RPMI7951 (cell line): ENCODE results near the gene PRIM2. TPM values are rescaled to one million over a fixed set of nuclear protein-coding genes. Genes with fewer than 3 reads are reported as not detected.
"Not testable (repeated sequence)": the region's sequence is repeated elsewhere in the genome, so short reads cannot be mapped to it uniquely, and the experiment has no call there.

Experiments
- DNase-seq: peaks from one replicate; pipeline ENCODE4 v3.0.0-alpha.2; 2012; ENCODE audit warnings: low read depth
- total RNA-seq: library from RNA; depleted of rRNA; stranded (reverse); fragments of >200 nt; shearing (Covaris generic); gene quantifications from 2 replicates; pipeline ENCODE4 v1.2.3, GENCODE V29; 2014; rRNA removed

The PRIM2 gene
- total RNA-seq, 1 experiment from 2014 or later, result 60.8 TPM

DNA sequence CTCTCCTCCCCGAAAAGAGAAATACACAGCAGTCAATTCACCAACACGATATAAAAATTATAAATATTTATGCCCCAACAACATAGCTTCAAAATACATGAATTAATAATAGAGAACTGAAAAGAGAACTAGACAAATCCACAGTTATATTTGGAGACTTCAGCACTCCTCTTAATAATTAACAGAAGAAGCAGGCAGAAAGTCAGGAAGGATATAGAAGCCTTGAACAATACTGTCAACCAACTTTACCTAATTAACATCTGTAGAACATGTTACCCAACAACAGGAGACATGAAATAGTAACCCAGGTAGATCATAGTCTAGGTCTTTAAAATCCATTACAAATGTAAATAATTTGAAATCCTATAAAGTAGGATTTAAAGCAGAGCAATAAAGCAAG lies 293.2 kb downstream of the PRIM2 start:
- DNase-seq, result not testable (repeated sequence)

DNA sequence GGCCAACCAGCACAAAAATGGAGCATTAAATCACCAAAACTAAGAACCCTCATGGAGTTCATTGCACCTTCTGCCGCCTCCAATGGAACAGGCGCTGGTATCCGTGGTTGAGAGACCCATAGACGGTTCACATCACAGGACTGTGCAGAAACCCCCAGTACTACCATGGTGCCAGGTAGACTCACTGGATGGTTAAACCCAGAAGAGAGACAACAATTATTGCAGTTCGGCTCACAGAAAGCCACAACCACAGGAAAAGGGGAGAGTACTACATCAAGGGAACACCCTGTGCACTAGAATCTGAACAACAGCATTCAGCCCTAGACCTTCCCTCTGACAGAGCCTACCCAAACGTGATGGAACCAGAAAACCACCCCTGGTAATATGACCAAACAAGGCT lies 301.5 kb downstream of the PRIM2 start:
- not testable (repeated sequence) for DNase-seq

DNA sequence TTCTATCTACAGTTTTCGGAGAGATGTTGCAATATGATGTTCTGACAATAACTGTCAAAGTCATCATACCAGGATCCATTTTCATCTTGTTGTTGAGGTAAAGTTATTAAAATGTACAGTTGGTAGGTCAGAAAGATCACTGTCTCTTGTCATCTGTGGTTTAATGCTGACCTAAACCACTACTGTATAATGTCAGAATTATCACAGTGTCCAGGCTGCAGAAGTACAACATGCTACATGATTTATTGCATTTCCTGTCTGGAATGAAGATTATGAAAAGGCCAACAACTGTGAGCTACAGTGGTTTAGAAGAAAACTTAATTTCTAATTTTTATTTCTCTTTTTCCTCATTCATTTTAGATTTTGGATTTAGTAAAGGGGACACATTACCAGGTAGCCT lies 314.3 kb downstream of the PRIM2 start:
- DNase-seq, result not testable (repeated sequence)

DNA sequence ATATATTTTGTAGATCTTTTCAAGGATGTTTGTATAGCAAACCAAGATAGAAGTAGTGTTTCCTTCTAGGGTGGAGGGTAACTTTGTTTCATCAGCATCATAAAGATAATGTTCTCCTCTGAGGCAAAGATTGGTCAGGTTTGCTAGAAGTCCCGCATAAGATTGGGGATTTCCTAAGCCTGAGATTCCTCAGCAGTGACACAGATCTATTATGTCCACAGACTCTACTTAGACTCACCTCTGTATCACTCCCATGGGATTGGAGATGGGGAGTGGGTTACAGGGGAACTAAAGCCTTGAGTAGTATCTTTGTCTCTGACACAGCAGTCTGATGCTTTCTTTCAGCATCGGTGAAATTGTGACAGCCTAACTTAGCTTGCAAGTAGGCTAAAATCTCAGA lies 341.1 kb downstream of the PRIM2 start:
- not testable (repeated sequence) for DNase-seq

DNA sequence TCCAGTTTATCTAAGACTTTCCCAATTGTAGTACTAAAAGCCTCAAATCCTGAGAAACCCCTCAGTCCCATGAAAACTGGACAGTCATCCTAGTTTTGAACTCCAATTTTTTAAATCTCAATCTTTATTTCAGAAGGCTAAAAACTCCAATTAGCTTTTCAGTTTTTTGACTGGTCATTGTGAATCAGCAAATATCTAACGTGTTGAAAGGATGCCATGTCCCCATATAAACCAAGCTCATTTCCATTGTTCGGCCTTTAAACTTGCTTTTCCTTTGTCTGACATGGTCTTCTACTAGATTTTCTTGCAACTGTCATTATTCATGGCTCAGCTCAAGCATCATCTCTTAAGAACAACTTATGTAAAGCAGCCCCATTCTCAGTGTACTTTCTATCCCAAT lies 342.4 kb downstream of the PRIM2 start:
- not testable (repeated sequence) for DNase-seq

DNA sequence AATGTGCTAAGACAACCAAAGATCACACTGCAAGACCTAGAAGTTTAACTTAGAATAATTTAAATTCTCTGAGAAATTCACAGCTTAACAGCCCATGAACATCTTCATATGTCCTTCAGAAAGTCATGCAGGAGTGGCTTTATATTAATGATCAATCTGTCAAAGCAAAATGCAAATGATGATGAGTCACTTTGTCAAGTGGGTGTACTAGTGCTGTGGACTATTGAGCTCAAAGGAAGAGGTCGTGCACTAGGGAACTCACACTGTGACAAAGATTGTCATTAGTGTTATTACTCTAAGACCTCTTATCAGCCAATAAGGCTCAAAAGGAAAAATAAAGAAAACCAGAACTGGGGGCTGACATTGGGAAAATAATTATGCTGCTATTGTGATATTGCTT lies 343.5 kb downstream of the PRIM2 start:
- DNase-seq, result not testable (repeated sequence)

DNA sequence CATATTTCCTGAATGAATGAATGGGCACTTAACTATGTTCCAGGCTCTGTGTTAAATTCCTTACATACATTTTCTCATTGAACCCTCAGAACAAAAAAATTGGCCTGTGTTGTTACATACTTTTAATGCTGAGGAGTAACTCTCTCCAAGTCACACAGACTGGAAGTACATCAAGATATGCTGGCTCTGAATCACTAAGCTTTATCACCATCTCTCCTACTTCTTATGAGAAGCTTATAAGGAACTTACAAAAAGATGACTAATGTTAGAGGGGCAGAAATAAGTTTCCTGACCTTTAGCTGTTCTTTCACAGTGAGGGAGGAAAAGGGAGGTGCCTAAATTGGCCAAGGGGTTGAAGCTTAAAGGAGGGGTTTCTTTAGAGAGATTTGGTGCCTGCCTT lies 350.7 kb downstream of the PRIM2 start:
- DNase-seq, result not testable (repeated sequence)

DNA sequence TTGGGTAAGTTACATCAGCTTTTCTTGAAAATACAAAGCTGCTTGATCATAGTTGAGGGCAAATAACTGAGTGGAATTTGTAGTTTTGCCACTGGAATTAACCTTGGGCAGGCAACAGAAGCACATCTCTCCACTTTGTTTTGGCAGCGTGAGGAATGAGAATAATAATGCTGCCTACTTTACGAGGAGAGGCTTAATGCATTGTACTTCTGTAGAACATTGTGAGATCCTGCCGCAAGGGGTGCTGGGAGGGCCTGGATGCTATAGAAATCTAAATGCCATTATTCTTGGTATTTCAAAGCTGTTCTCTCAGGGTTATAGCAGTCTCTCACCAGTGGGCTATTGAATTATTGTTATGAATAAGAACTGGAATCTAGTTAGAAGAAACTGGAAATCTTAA lies 353.8 kb downstream of the PRIM2 start:
- not testable (repeated sequence) for DNase-seq

DNA sequence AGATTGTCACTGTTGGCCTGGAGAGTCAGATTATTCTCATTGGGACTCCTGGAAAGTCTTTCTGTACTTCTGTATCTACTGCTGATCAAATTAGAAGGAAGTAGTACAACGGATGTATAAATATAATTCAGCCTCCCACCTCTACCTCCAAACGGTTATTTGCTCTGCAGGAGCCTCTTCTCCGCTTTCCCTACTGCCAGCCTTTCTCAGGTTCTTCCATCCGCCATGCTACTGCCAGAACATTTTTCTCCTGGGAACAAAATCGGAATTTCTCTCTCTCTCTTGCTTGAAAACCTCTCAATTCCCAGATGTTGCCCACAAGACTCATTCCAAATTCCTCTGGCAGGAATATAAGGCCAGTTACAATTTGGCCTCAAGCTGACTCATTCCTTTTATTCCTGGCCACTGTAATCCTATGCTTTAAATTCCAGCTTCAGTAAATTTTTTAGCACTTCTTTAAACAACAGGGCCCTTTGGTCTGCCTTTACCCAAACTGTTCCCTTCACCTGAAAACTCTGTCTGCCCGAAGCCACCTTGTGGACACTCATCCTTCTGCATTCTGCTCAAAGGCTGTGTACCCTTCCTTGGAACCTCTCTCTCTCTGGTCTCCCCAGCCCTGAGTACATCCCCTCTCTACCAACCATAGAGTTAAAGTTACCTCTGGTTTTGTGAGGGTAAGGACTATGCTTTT lies 354.7 kb downstream of the PRIM2 start:
- peak; percentile 3 for DNase-seq

DNA sequence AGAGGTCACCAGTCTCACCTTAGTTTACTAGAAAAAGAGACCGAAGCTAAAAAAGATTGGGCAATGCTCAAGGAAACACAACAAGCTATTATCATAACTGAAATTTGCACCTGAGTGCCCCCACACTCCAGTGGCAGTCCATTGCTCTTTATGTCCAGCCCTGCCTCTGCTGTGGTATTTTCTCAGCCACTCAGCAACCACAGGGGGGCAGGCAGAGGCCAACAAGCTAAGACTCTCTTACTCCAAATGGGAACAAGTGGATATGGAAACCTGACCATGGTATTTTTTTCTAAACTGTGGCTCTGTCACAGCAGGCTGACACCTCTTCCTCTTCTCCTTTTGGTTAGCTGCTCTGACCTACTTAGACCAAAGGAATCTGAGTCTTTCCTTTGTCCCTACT lies 355.9 kb downstream of the PRIM2 start:
- DNase-seq, result peak; percentile 19

DNA sequence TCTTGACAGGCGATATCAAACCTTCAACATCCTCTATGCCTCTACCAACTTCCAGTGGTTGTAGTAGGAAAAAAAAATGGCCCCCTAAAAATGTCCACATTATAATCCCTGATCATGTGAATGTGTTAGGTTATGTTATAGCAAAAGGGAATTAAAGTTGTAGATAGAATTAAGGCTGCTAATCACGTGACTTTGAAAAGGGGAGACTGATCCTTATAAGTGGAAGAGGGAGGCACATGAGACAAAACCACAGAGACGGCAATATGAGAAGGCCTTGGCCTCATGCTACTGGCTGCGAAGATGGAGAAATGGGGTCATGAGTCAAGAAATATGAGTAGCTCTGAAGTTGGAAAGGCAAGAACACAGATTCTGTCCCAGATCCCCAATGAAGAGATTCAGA lies 358.0 kb downstream of the PRIM2 start:
- not testable (repeated sequence) for DNase-seq

DNA sequence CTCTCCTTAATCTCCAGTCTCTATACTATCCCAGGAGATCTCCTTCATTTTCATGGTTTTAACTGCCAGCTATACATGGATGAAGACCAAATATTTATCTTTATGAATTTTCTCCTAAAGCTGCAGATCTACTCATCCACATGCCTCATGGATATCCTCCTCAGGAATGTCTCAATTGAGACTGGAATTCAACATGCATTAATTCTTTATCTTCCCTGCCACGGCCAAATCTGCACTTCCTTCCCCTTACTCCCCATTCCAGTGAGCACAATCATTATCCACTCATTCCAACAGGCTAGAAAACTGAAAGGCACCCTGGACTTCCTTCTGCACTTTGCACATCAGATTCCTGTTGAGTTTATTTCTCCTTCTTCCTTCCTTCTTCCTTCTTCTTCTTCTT lies 379.0 kb downstream of the PRIM2 start:
- not testable (repeated sequence) for DNase-seq

Other genes with a start within 250 kb of the PRIM2 start
- gene ZNF451, start 227.4 kb upstream of the PRIM2 start, total RNA-seq, result 47.0 and 52.4 TPM in 2 replicates
- gene BAG2, start 145.3 kb upstream of the PRIM2 start, total RNA-seq, result 14.8 and 18.3 TPM in 2 replicates
- 42.8 and 51.2 TPM in 2 replicates for gene RAB23, start 95.3 kb upstream of the PRIM2 start, total RNA-seq